ENCODE data around the gene PDZRN3.

PDZRN3 gene

GRCh38 chr3:73352841-73353645 lies 271.7 kb downstream of the PDZRN3 start:
- no peaks in the 10 kb centered on the region for H3K36me3 ChIP-seq (ENCODE audit: control insufficient read depth, insufficient read depth, low read length)
- no peaks in the 10 kb centered on the region for H3K27me3 ChIP-seq (ENCODE audit: control insufficient read depth, insufficient read depth, low read length)
- no peak overlapping the region for H3K27ac ChIP-seq (ENCODE audit: low read depth, low read length)
- H3K9ac ChIP-seq (ENCODE audit: low read length), result no peak overlapping the region
- no peak overlapping the region for H3K4me3 ChIP-seq (ENCODE audit: low read length)
- H3K4me1 ChIP-seq (ENCODE audit: control insufficient read depth, insufficient read depth, low read length), result no peaks in the 10 kb centered on the region

GRCh38 chr3:73351423-73352071 lies 273.2 kb downstream of the PDZRN3 start:
- Histone ChIP-seq H3K27ac (ENCODE audit: low read depth, low read length) (no peak overlapping the region), H3K4me3 (ENCODE audit: low read length) (no peak overlapping the region), H3K27me3 (ENCODE audit: control insufficient read depth, insufficient read depth, low read length) (no peaks in the 10 kb centered on the region), H3K36me3 (ENCODE audit: control insufficient read depth, insufficient read depth, low read length) (no peaks in the 10 kb centered on the region), H3K9ac (ENCODE audit: low read length) (no peak overlapping the region), H3K4me1 (ENCODE audit: control insufficient read depth, insufficient read depth, low read length) (no peaks in the 10 kb centered on the region)

- Histone ChIP-seq H3K9ac (ENCODE audit: low read length) (no peak overlapping the region), H3K27me3 (ENCODE audit: control insufficient read depth, insufficient read depth, low read length) (no peaks in the 10 kb centered on the region), H3K36me3 (ENCODE audit: control insufficient read depth, insufficient read depth, low read length) (no peaks in the 10 kb centered on the region), H3K4me3 (ENCODE audit: low read length) (no peak overlapping the region), H3K4me1 (ENCODE audit: control insufficient read depth, insufficient read depth, low read length) (no peaks in the 10 kb centered on the region), H3K27ac (ENCODE audit: low read depth, low read length) (no peak overlapping the region)
Measured at GRCh38 chr3:73350996-73351395, 273.7 kb downstream of the PDZRN3 start.

- no peak overlapping the region for H3K9ac ChIP-seq (ENCODE audit: low read length)
- H3K27ac ChIP-seq (ENCODE audit: low read depth, low read length), result no peak overlapping the region
- no peaks in the 10 kb centered on the region for H3K4me1 ChIP-seq (ENCODE audit: control insufficient read depth, insufficient read depth, low read length)
- H3K27me3 ChIP-seq (ENCODE audit: control insufficient read depth, insufficient read depth, low read length), result no peaks in the 10 kb centered on the region
- no peaks in the 10 kb centered on the region for H3K36me3 ChIP-seq (ENCODE audit: control insufficient read depth, insufficient read depth, low read length)
- no peak overlapping the region for H3K4me3 ChIP-seq (ENCODE audit: low read length)
Measured at GRCh38 chr3:73349657-73350056, 275.1 kb downstream of the PDZRN3 start.

GRCh38 chr3:73342077-73342476 lies 282.7 kb downstream of the PDZRN3 start:
- H3K27ac ChIP-seq (ENCODE audit: low read depth, low read length), result no peak overlapping the region

GRCh38 chr3:73341272-73341935 lies 283.3 kb downstream of the PDZRN3 start:
- Histone ChIP-seq H3K27ac (ENCODE audit: low read depth, low read length) (no peak overlapping the region), H3K36me3 (ENCODE audit: control insufficient read depth, insufficient read depth, low read length) (no peaks in the 10 kb centered on the region), H3K27me3 (ENCODE audit: control insufficient read depth, insufficient read depth, low read length) (no peaks in the 10 kb centered on the region), H3K9ac (ENCODE audit: low read length) (no peak overlapping the region), H3K4me3 (ENCODE audit: low read length) (no peak overlapping the region), H3K4me1 (ENCODE audit: control insufficient read depth, insufficient read depth, low read length) (no peaks in the 10 kb centered on the region)

More at GRCh38 chr3:73342077-73342476, 282.7 kb downstream of the PDZRN3 start:
- Histone ChIP-seq H3K9ac (ENCODE audit: low read length) (no peak overlapping the region), H3K27me3 (ENCODE audit: control insufficient read depth, insufficient read depth, low read length) (no peaks in the 10 kb centered on the region), H3K36me3 (ENCODE audit: control insufficient read depth, insufficient read depth, low read length) (no peaks in the 10 kb centered on the region), H3K4me3 (ENCODE audit: low read length) (no peak overlapping the region), H3K4me1 (ENCODE audit: control insufficient read depth, insufficient read depth, low read length) (no peaks in the 10 kb centered on the region)

- Histone ChIP-seq H3K9ac (ENCODE audit: low read length) (no peak overlapping the region), H3K36me3 (ENCODE audit: control insufficient read depth, insufficient read depth, low read length) (no peaks in the 10 kb centered on the region), H3K4me3 (ENCODE audit: low read length) (no peak overlapping the region), H3K27ac (ENCODE audit: low read depth, low read length) (no peak overlapping the region), H3K4me1 (ENCODE audit: control insufficient read depth, insufficient read depth, low read length) (no peaks in the 10 kb centered on the region), H3K27me3 (ENCODE audit: control insufficient read depth, insufficient read depth, low read length) (no peaks in the 10 kb centered on the region)
Measured at GRCh38 chr3:73332558-73332957, 292.2 kb downstream of the PDZRN3 start.
